ENCODE data around the gene ZNF530. TPM values are rescaled to one million over a fixed set of nuclear protein-coding genes. Genes with fewer than 3 reads are reported as not detected.

Gene ZNF530
- total and polyA plus RNA-seq, 11 donors, result 2.7 to 8.7 (median 4.9) TPM

GRCh38 chr19:57656346-57656745, 56.7 kb downstream of the ZNF530 start:
- H3K9me3 ChIP-seq, result peaks cover 0 to 8% (median 0%) of the 10 kb centered on the region in 12 donors
- WGBS, 4 donors, result 80 to 93% (median 87%) methylated on average over 1 of the region's 1 CpG
- H3K27me3 ChIP-seq, result no peaks in the 10 kb centered on the region
- peaks cover 0 to 6% (median 0%) of the 10 kb centered on the region in 12 donors for H3K4me1 ChIP-seq
- ATAC-seq, result no peak
- TF ChIP-seq POLR2A (IDR thresholded peaks at IDR 0.05), result no peak
- no peak for TF ChIP-seq CTCF (IDR thresholded peaks at IDR 0.05)
- no peak overlapping the region for H3K4me3 ChIP-seq
- H3K36me3 ChIP-seq, result no peaks in the 10 kb centered on the region
- no peak for DNase-seq
- no peak overlapping the region for H3K27ac ChIP-seq
- intact Hi-C loops (cut with DNase I), result no loop called here

Other genes starting within 250 kb of the ZNF530 start
- 10 to 100 TPM in 4 of 9 donors, 1 to 10 TPM in 5; 7.0 to 14.5 (median 9.7) TPM for gene ZNF304, start 248.6 kb upstream of the ZNF530 start, total RNA-seq
- gene ZNF304, start 248.6 kb upstream of the ZNF530 start, polyA plus RNA-seq, result 1 to 10 TPM; 2.7 to 6.1 TPM
- 10 to 100 TPM in 5 of 9 donors, 1 to 10 TPM in 4; 7.4 to 35.0 (median 12.3) TPM for gene TRAPPC2B, start 236.3 kb upstream of the ZNF530 start, total RNA-seq
- gene TRAPPC2B, start 236.3 kb upstream of the ZNF530 start, polyA plus RNA-seq, result 10 to 100 TPM; 34.4 to 35.6 TPM
- 1 to 10 TPM; 1.9 to 3.7 (median 2.6) TPM for gene ZNF547, start 236.3 kb upstream of the ZNF530 start, total RNA-seq
- gene ZNF547, start 236.3 kb upstream of the ZNF530 start, polyA plus RNA-seq, result 1 to 10 TPM; 1.7 to 2.0 TPM
- gene ZNF548, start 210.0 kb upstream of the ZNF530 start, total RNA-seq, result 10 to 100 TPM; 11.6 to 20.3 (median 15.3) TPM
- gene ZNF548, start 210.0 kb upstream of the ZNF530 start, polyA plus RNA-seq, result 10 to 100 TPM in 1 of 2 donors, 1 to 10 TPM in 1; 5.1 to 12.0 TPM
- 10 to 100 TPM in 2 of 9 donors, 1 to 10 TPM in 7; 3.9 to 13.5 (median 9.0) TPM for gene ZNF17, start 188.7 kb upstream of the ZNF530 start, total RNA-seq
- 1 to 10 TPM; 3.2 to 8.5 TPM for gene ZNF17, start 188.7 kb upstream of the ZNF530 start, polyA plus RNA-seq
- gene ZNF749, start 164.6 kb upstream of the ZNF530 start, total RNA-seq, result 1 to 10 TPM; 2.0 to 8.2 (median 3.7) TPM
- 10 to 100 TPM in 1 of 2 donors, 1 to 10 TPM in 1; 1.2 to 17.4 TPM for gene ZNF749, start 164.6 kb upstream of the ZNF530 start, polyA plus RNA-seq
- gene VN1R1, start 142.7 kb upstream of the ZNF530 start, total RNA-seq, result 1 to 10 TPM; 2.1 to 6.2 (median 3.0) TPM
- 1 to 10 TPM; 1.6 to 2.2 TPM for gene VN1R1, start 142.7 kb upstream of the ZNF530 start, polyA plus RNA-seq
- 10 to 100 TPM; 15.7 to 30.1 (median 24.1) TPM for gene ZNF772, start 122.3 kb upstream of the ZNF530 start, total RNA-seq
- 1 to 10 TPM; 4.2 to 9.1 TPM for gene ZNF772, start 122.3 kb upstream of the ZNF530 start, polyA plus RNA-seq
- 10 to 100 TPM in 3 of 9 donors, 1 to 10 TPM in 6; 5.6 to 11.5 (median 7.9) TPM for gene ZNF419, start 112.1 kb upstream of the ZNF530 start, total RNA-seq
- 1 to 10 TPM; 6.2 to 7.3 TPM for gene ZNF419, start 112.1 kb upstream of the ZNF530 start, polyA plus RNA-seq
- gene ZNF773, start 99.9 kb upstream of the ZNF530 start, total RNA-seq, result 1 to 10 TPM; 4.1 to 7.3 (median 4.9) TPM
- gene ZNF773, start 99.9 kb upstream of the ZNF530 start, polyA plus RNA-seq, result 1 to 10 TPM; 4.4 to 5.5 TPM
- 1 to 10 TPM; 2.5 to 5.2 (median 3.7) TPM for gene ZNF549, start 72.5 kb upstream of the ZNF530 start, total RNA-seq
- 1 to 10 TPM; 2.6 to 3.3 TPM for gene ZNF549, start 72.5 kb upstream of the ZNF530 start, polyA plus RNA-seq
- gene ZNF550, start 40.0 kb upstream of the ZNF530 start, total RNA-seq, result 10 to 100 TPM in 1 of 9 donors, 1 to 10 TPM in 8; 3.6 to 10.1 (median 7.0) TPM
- 1 to 10 TPM; 4.2 to 4.8 TPM for gene ZNF550, start 40.0 kb upstream of the ZNF530 start, polyA plus RNA-seq
- gene ZNF416, start 21.0 kb upstream of the ZNF530 start, total RNA-seq, result 1 to 10 TPM; 3.3 to 7.3 (median 5.1) TPM
- 1 to 10 TPM; 1.8 to 3.8 TPM for gene ZNF416, start 21.0 kb upstream of the ZNF530 start, polyA plus RNA-seq
- 1 to 10 TPM; 2.7 to 5.6 (median 4.4) TPM for gene ZIK1, start 15.7 kb upstream of the ZNF530 start, total RNA-seq
- gene ZIK1, start 15.7 kb upstream of the ZNF530 start, polyA plus RNA-seq, result 1 to 10 TPM; 1.1 to 8.0 TPM
- 10 to 100 TPM; 12.6 to 15.8 (median 13.8) TPM for gene ZNF134, start 14.4 kb downstream of the ZNF530 start, total RNA-seq
- gene ZNF134, start 14.4 kb downstream of the ZNF530 start, polyA plus RNA-seq, result 10 to 100 TPM in 1 of 2 donors, 1 to 10 TPM in 1; 5.3 to 14.7 TPM
- gene ZNF211, start 33.3 kb downstream of the ZNF530 start, total RNA-seq, result 10 to 100 TPM in 4 of 9 donors, 1 to 10 TPM in 5; 6.8 to 14.4 (median 9.0) TPM
- gene ZNF211, start 33.3 kb downstream of the ZNF530 start, polyA plus RNA-seq, result 10 to 100 TPM in 1 of 2 donors, 1 to 10 TPM in 1; 5.6 to 11.4 TPM
- gene ZSCAN4, start 69.0 kb downstream of the ZNF530 start, total RNA-seq, result under 1 TPM in 1 of 9 donors, not detected in 8; 0.14 TPM
- gene ZSCAN4, start 69.0 kb downstream of the ZNF530 start, polyA plus RNA-seq, result under 1 TPM; 0.03 to 0.11 TPM
- gene ZNF551, start 82.1 kb downstream of the ZNF530 start, total RNA-seq, result 10 to 100 TPM in 1 of 9 donors, 1 to 10 TPM in 8; 3.0 to 11.3 (median 4.3) TPM
- gene ZNF551, start 82.1 kb downstream of the ZNF530 start, polyA plus RNA-seq, result 1 to 10 TPM; 2.4 to 3.9 TPM
- gene ZNF154, start 109.3 kb downstream of the ZNF530 start, total RNA-seq, result 1 to 10 TPM; 1.4 to 5.3 (median 4.0) TPM
- gene ZNF154, start 109.3 kb downstream of the ZNF530 start, polyA plus RNA-seq, result 1 to 10 TPM; 1.4 to 4.3 TPM
- gene ZNF671, start 127.7 kb downstream of the ZNF530 start, total RNA-seq, result 10 to 100 TPM in 2 of 9 donors, 1 to 10 TPM in 7; 5.1 to 10.7 (median 7.6) TPM
- 1 to 10 TPM; 4.6 to 4.9 TPM for gene ZNF671, start 127.7 kb downstream of the ZNF530 start, polyA plus RNA-seq
- 10 to 100 TPM in 7 of 9 donors, 1 to 10 TPM in 2; 8.1 to 17.3 (median 12.9) TPM for gene ZNF776, start 146.9 kb downstream of the ZNF530 start, total RNA-seq
- gene ZNF776, start 146.9 kb downstream of the ZNF530 start, polyA plus RNA-seq, result 1 to 10 TPM; 4.8 to 9.6 TPM
- 10 to 100 TPM in 7 of 9 donors, 1 to 10 TPM in 2; 6.7 to 13.3 (median 11.9) TPM for gene ZNF586, start 169.8 kb downstream of the ZNF530 start, total RNA-seq
- gene ZNF586, start 169.8 kb downstream of the ZNF530 start, polyA plus RNA-seq, result 1 to 10 TPM; 8.5 to 9.2 TPM
- gene ZNF552, start 215.0 kb downstream of the ZNF530 start, total RNA-seq, result 1 to 10 TPM; 2.6 to 5.2 (median 3.9) TPM
- gene ZNF552, start 215.0 kb downstream of the ZNF530 start, polyA plus RNA-seq, result 1 to 10 TPM; 1.7 to 3.4 TPM
- 1 to 10 TPM; 4.6 to 9.2 (median 6.5) TPM for gene ZNF587B, start 230.4 kb downstream of the ZNF530 start, total RNA-seq
- gene ZNF587B, start 230.4 kb downstream of the ZNF530 start, polyA plus RNA-seq, result 1 to 10 TPM; 2.9 to 5.9 TPM
- 10 to 100 TPM in 7 of 9 donors, 1 to 10 TPM in 2; 9.4 to 25.4 (median 15.0) TPM for gene ZNF587, start 250.0 kb downstream of the ZNF530 start, total RNA-seq
- gene ZNF587, start 250.0 kb downstream of the ZNF530 start, polyA plus RNA-seq, result 10 to 100 TPM in 1 of 2 donors, 1 to 10 TPM in 1; 8.9 to 23.3 TPM